ENCODE results near the gene RNF150. TPM values are rescaled to one million over a fixed set of nuclear protein-coding genes. Genes with fewer than 3 reads are reported as not detected.

The RNF150 gene
- total RNA-seq, 1 donor from 2014 or later = under 0.01 TPM

DNA sequence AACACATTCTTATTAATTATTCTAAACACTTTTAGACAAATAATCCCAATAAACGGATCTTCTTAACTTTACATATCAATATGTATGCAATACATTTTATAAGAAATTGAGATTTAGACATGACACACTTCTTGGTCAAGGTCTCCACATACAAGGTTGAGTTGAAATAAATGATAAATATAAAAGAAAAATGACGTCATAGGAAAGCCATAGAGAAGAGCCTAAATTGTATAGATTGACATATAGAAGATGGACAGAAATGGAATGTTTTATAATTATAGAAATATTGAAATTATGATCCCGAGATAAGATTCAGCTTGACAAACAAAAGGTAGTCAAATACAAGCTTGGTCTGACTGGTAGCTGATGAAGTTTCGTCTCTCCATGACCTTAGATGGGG is 87.4 kb downstream of the RNF150 start:
- FAIRE-seq = no peak
- Histone ChIP-seq H3K4me3 (ENCODE audit: low read depth, low read length) (no peak overlapping the region), H3K27me3 (ENCODE audit: control insufficient read depth, insufficient read depth, low read length) (no peaks in the 10 kb centered on the region), H3K36me3 (ENCODE audit: control insufficient read depth, insufficient read depth, low read length) (no peaks in the 10 kb centered on the region)
- TF ChIP-seq, protein P1, sequence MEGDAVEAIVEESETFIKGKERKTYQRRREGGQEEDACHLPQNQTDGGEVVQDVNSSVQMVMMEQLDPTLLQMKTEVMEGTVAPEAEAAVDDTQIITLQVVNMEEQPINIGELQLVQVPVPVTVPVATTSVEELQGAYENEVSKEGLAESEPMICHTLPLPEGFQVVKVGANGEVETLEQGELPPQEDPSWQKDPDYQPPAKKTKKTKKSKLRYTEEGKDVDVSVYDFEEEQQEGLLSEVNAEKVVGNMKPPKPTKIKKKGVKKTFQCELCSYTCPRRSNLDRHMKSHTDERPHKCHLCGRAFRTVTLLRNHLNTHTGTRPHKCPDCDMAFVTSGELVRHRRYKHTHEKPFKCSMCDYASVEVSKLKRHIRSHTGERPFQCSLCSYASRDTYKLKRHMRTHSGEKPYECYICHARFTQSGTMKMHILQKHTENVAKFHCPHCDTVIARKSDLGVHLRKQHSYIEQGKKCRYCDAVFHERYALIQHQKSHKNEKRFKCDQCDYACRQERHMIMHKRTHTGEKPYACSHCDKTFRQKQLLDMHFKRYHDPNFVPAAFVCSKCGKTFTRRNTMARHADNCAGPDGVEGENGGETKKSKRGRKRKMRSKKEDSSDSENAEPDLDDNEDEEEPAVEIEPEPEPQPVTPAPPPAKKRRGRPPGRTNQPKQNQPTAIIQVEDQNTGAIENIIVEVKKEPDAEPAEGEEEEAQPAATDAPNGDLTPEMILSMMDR (IDR thresholded peaks at IDR 0.05; ENCODE audit: insufficient read depth, low read length, severe bottlenecking) = no peak
- no peak for DNase-seq (ENCODE audit: low read depth)

DNA sequence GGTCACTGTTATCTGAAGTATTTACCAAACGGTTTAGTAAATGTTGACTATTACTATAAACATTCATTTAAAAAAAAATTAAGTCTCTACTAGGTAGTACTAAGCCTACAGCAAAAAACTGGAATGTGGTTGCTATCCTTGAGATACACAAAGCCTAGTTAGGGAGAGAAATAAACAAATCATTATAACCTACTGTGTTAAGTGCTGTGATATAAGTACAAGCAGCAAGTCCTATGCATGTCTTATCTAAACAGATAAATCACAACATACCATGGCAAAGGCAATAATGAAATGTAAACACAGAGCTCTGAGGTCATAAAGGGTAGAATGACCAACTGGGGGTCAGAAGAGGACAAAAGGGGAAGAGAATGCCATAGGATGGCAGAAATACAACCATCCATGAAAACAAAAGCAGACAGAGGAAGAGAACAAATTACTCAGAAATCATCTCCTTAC is 92.2 kb downstream of the RNF150 start:
- TF ChIP-seq, protein P1 (IDR thresholded peaks at IDR 0.05; ENCODE audit: insufficient read depth, low read length, severe bottlenecking) = no peak
- FAIRE-seq = no peak
- no peaks in the 10 kb centered on the region for H3K27me3 ChIP-seq (ENCODE audit: control insufficient read depth, insufficient read depth, low read length)

DNA sequence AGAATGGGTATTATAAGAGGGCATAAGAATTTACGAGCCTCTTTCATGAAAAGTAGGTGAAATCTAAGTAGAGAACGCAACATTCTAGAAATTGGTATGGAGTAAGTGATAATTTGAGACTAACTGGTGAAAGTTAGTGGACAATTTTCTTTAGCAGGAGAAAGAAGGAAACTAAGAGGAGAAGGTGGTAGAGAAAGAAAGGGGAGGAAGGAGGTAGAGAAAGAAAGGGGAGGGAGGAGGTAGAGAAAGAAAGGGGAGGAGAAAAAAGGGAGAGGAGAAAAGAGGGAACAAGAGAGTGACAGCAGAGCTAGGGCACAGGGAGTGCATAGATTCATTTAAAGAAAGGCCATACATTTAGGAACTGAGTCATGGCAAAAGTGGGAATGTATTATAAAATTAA is 94.1 kb downstream of the RNF150 start:
- TF ChIP-seq, protein P1 (IDR thresholded peaks at IDR 0.05; ENCODE audit: insufficient read depth, low read length, severe bottlenecking) = no peak
- FAIRE-seq = no peak
- Histone ChIP-seq H3K4me3 (ENCODE audit: low read depth, low read length) (no peak overlapping the region), H3K36me3 (ENCODE audit: control insufficient read depth, insufficient read depth, low read length) (no peaks in the 10 kb centered on the region), H3K27me3 (ENCODE audit: control insufficient read depth, insufficient read depth, low read length) (no peaks in the 10 kb centered on the region)
- DNase-seq (ENCODE audit: low read depth) = no peak

More for the DNA sequence above, 92.2 kb downstream of the RNF150 start:
- no peak for DNase-seq (ENCODE audit: low read depth)
- Histone ChIP-seq H3K36me3 (ENCODE audit: control insufficient read depth, insufficient read depth, low read length) (no peaks in the 10 kb centered on the region), H3K4me3 (ENCODE audit: low read depth, low read length) (no peak overlapping the region)

- Histone ChIP-seq H3K27me3 (ENCODE audit: control insufficient read depth, insufficient read depth, low read length) (no peaks in the 10 kb centered on the region), H3K36me3 (ENCODE audit: control insufficient read depth, insufficient read depth, low read length) (no peaks in the 10 kb centered on the region), H3K4me3 (ENCODE audit: low read depth, low read length) (no peak overlapping the region)
- DNase-seq (ENCODE audit: low read depth) (no peak), FAIRE-seq (peak; percentile 23)
- TF ChIP-seq, protein P1 (IDR thresholded peaks at IDR 0.05; ENCODE audit: insufficient read depth, low read length, severe bottlenecking) = no peak
Observed at GRCh38 chr4:141038428-141038827, 94.8 kb downstream of the RNF150 start.

- DNase-seq (ENCODE audit: low read depth) = no peak
- Histone ChIP-seq H3K27me3 (ENCODE audit: control insufficient read depth, insufficient read depth, low read length) (no peaks in the 10 kb centered on the region), H3K4me3 (ENCODE audit: low read depth, low read length) (no peak overlapping the region), H3K36me3 (ENCODE audit: control insufficient read depth, insufficient read depth, low read length) (no peaks in the 10 kb centered on the region)
- TF ChIP-seq, protein P1 (IDR thresholded peaks at IDR 0.05; ENCODE audit: insufficient read depth, low read length, severe bottlenecking) = no peak
- no peak for FAIRE-seq
Observed at GRCh38 chr4:141037446-141037845, 95.8 kb downstream of the RNF150 start.

GRCh38 chr4:141036786-141037185 is 96.5 kb downstream of the RNF150 start:
- Histone ChIP-seq H3K36me3 (ENCODE audit: control insufficient read depth, insufficient read depth, low read length) (no peaks in the 10 kb centered on the region), H3K27me3 (ENCODE audit: control insufficient read depth, insufficient read depth, low read length) (no peaks in the 10 kb centered on the region), H3K4me3 (ENCODE audit: low read depth, low read length) (no peak overlapping the region)
- FAIRE-seq = no peak
- TF ChIP-seq, protein P1 (IDR thresholded peaks at IDR 0.05; ENCODE audit: insufficient read depth, low read length, severe bottlenecking) = no peak
- no peak for DNase-seq (ENCODE audit: low read depth)

Data from bronchial epithelial cell (primary cell).